A549 (cell line): ENCODE measurements around the gene MAG. TPM values are rescaled to one million over a fixed set of nuclear protein-coding genes. Genes with fewer than 3 reads are reported as not detected.

Experiments used
- ATAC-seq, 2 experiments: fragments of 200-7000 bp in 1 of 2; fragments of >200 bp in 1 of 2; cut with Nextera tagmentation in 1 of 2; cut with Tn5 transposase in 1 of 2; 3 replicates each; pipeline versions ENCODE4 v1.8.0 to v1.9.1; 2018 to 2020; ENCODE audit warnings: mild to moderate bottlenecking in 1 of 2, moderate library complexity in 1 of 2
- CTCF ChIA-PET: fragments of 300-600 bp; sonication (Branson Sonifier 250); formaldehyde crosslinking; extraction: SDS; loops from one replicate; lab custom pipeline; 2021; ENCODE audit warnings: antibody characterized with exemption, inconsistent platforms; lab: Yijun Ruan, JAX
- POLR2A ChIA-PET: fragments of 350-600 bp; formaldehyde crosslinking; extraction: SDS; loops from one replicate; lab custom pipeline; 2021; ENCODE audit warnings: antibody characterized with exemption, inconsistent platforms; lab: Yijun Ruan, JAX
- DNase-seq, 2 experiments: peaks; one replicate each; pipeline versions ENCODE4 v3.0.0 to v3.0.0-alpha.2; 2011 to 2016; ENCODE audit warnings: low read depth in 1 of 2, low spot score in 1 of 2
- FAIRE-seq: peaks from 2 replicates; lab custom pipeline; 2011; peaks lifted over from hg19 to GRCh38; lab: Jason Lieb, UNC
- H3K27ac ChIP-seq, 2 experiments: fragments of >200 bp; sonication (Bioruptor Twin); formaldehyde crosslinking; 3 replicates each; pipeline ENCODE4 v1.5.1; 2016 to 2017
- H3K4me1 ChIP-seq: fragments of >200 bp; sonication (Bioruptor Twin); formaldehyde crosslinking; 3 replicates; pipeline ENCODE4 v1.6.1; 2016
- H3K4me2 ChIP-seq: fragments of >200 bp; sonication (Bioruptor Twin); formaldehyde crosslinking; 3 replicates; pipeline ENCODE4 v1.6.1; 2016
- H3K4me3 ChIP-seq: fragments of >200 bp; sonication (Bioruptor Twin); formaldehyde crosslinking; 3 replicates; pipeline ENCODE4 v1.5.1; 2016
- H3K9me3 ChIP-seq: fragments of >200 bp; sonication (Bioruptor Twin); formaldehyde crosslinking; 3 replicates; pipeline ENCODE4 v1.6.1; 2016
- CBX2 ChIP-seq: fragments of 200-600 bp; sonication (generic); IDR thresholded peaks from 2 replicates; pipeline ENCODE4 v1.6.1; 2016; ENCODE audit warnings: low read depth, mild to moderate bottlenecking, borderline replicate concordance
- CHD2 ChIP-seq: fragments of 150-350 bp; IDR thresholded peaks from 2 replicates; pipeline ENCODE4 v1.6.1; 2014; ENCODE audit warnings: low read length; ENCODE audit not compliant: partially characterized antibody
- EP300 ChIP-seq, 2 experiments: fragments of >200 bp; sonication (Bioruptor Twin); formaldehyde crosslinking; IDR thresholded peaks; 2 replicates in 1 of 2; 3 replicates in 1 of 2; pipeline ENCODE4 v1.6.1; 2016 to 2017
- FOSB ChIP-seq: fragments of 250-450 bp; sonication (Bioruptor Pico); IDR thresholded peaks from 2 replicates; pipeline ENCODE4 v1.5.0; 2020; ENCODE audit warnings: mild to moderate bottlenecking, moderate library complexity
- FOXS1 ChIP-seq: fragments of 250-450 bp; sonication (Bioruptor Pico); IDR thresholded peaks from 2 replicates; pipeline ENCODE4 v1.5.0; 2020; ENCODE audit warnings: mild to moderate bottlenecking, moderate library complexity
- HDAC2 ChIP-seq: fragments of 200-600 bp; sonication (generic); IDR thresholded peaks from 2 replicates; pipeline ENCODE4 v1.6.1; 2016
- HMGXB4 ChIP-seq: fragments of 250-450 bp; sonication (Bioruptor Pico); IDR thresholded peaks from 2 replicates; pipeline ENCODE4 v1.5.0; 2021; ENCODE audit warnings: mild to moderate bottlenecking, moderate library complexity, borderline replicate concordance
- HOXB13 ChIP-seq: fragments of 250-450 bp; sonication (Bioruptor Pico); IDR thresholded peaks from 2 replicates; pipeline ENCODE4 v1.5.0; 2020; ENCODE audit warnings: low read depth, mild to moderate bottlenecking, moderate library complexity
- HOXB5 ChIP-seq: fragments of 250-450 bp; sonication (Bioruptor Pico); IDR thresholded peaks from 2 replicates; pipeline ENCODE4 v1.5.0; 2020; ENCODE audit warnings: mild to moderate bottlenecking, moderate library complexity
- JUNB ChIP-seq: fragments of >200 bp; sonication (Bioruptor Twin); formaldehyde crosslinking; IDR thresholded peaks from 2 replicates; pipeline ENCODE4 v1.6.1; 2016
- KDM5A ChIP-seq: fragments of 200-600 bp; sonication (generic); IDR thresholded peaks from 2 replicates; pipeline ENCODE4 v1.6.1; 2016; ENCODE audit warnings: antibody characterized with exemption, mild to moderate bottlenecking
- MAZ ChIP-seq: fragments of 150-350 bp; IDR thresholded peaks from 2 replicates; pipeline ENCODE4 v1.6.1; 2014; ENCODE audit warnings: antibody characterized with exemption, low read depth, low read length, borderline replicate concordance
- NR3C1 ChIP-seq: fragments of >200 bp; sonication (Bioruptor Twin); formaldehyde crosslinking; IDR thresholded peaks from 3 replicates; pipeline ENCODE4 v1.6.1; 2017
- PHF8 ChIP-seq: fragments of 200-600 bp; sonication (generic); IDR thresholded peaks from 2 replicates; pipeline ENCODE4 v1.6.1; 2016; ENCODE audit warnings: low read depth, mild to moderate bottlenecking, antibody characterized with exemption, moderate library complexity, borderline replicate concordance
- POLR2A ChIP-seq: IDR thresholded peaks from 2 replicates; pipeline ENCODE4 v1.6.1; 2012; ENCODE audit warnings: mild to moderate bottlenecking, low read length
- RARB ChIP-seq: fragments of 250-450 bp; sonication (Bioruptor Pico); IDR thresholded peaks from 2 replicates; pipeline ENCODE4 v1.8.0; 2021; ENCODE audit warnings: mild to moderate bottlenecking, moderate library complexity
- RFX5 ChIP-seq: fragments of 450-650 bp; IDR thresholded peaks from 2 replicates; pipeline ENCODE4 v1.7.1; 2014; ENCODE audit warnings: antibody characterized with exemption, mild to moderate bottlenecking, moderate library complexity
- SMC3 ChIP-seq: fragments of >200 bp; sonication (Bioruptor Twin); formaldehyde crosslinking; IDR thresholded peaks from 3 replicates; pipeline ENCODE4 v1.6.1; 2018; ENCODE audit warnings: inconsistent platforms
- SREBF2 ChIP-seq: fragments of 450-650 bp; IDR thresholded peaks from 2 replicates; pipeline ENCODE4 v1.6.1; 2014; ENCODE audit warnings: mild to moderate bottlenecking, moderate library complexity
- TFCP2L1 ChIP-seq: fragments of 250-450 bp; sonication (Bioruptor Pico); IDR thresholded peaks from 2 replicates; pipeline ENCODE4 v1.5.0; 2021; ENCODE audit warnings: mild to moderate bottlenecking
- ZSCAN20 ChIP-seq: fragments of 250-450 bp; sonication (Bioruptor Pico); IDR thresholded peaks from 2 replicates; pipeline ENCODE4 v1.8.0; 2022; ENCODE audit warnings: mild to moderate bottlenecking, moderate library complexity
- WGBS: methylation state at CpG from one replicate; pipeline ENCODE4 v1.1.6; 2017; ENCODE audit errors: missing lambda C conversion rate; 5-methylcytosine and 5-hydroxymethylcytosine counted together
- polyA plus RNA-seq, 4 experiments: library from polyadenylated mRNA; depleted of rRNA in 3 of 4; stranded (reverse); fragments of >200 nt; fragmentation: RNase III in 1 of 4; extraction: RNeasy Plus Mini Kit Qiagen cat#74134 plus additional on column Dnase treatment in 1 of 4; gene quantifications; 2 replicates in 3 of 4; 3 replicates in 1 of 4; pipeline ENCODE4 v1.2.3, GENCODE V29; 2011 to 2017
- TF ChIP-seq, protein P1 (sequence below): fragments of 150-350 bp; IDR thresholded peaks from 2 replicates; pipeline ENCODE4 v1.6.1; 2014; ENCODE audit warnings: low read depth, mild to moderate bottlenecking, low read length
- TF ChIP-seq, protein P2 (sequence below): IDR thresholded peaks from 2 replicates; pipeline ENCODE4 v1.6.1; 2012
- TF ChIP-seq, protein P3 (sequence below): fragments of >200 bp; sonication (Bioruptor Twin); formaldehyde crosslinking; IDR thresholded peaks from 3 replicates; pipeline ENCODE4 v1.6.1; 2016

The MAG gene
- polyA plus RNA-seq, 2 of the 4 experiments (the other 2 are of a cell fraction): not detected

GRCh38 chr19:35310811-35311465 is 19.0 kb downstream of the MAG start:
- H3K9me3 ChIP-seq: no peaks in the 10 kb centered on the region
- no peak overlapping the region for H3K4me3 ChIP-seq
- DNase-seq (no peak), ATAC-seq (peak in 1 of 2 experiments; percentile 18; a peak in 2 of 6 replicates), FAIRE-seq (no peak)
- WGBS: 79% methylated on average over 10 of the region's 10 CpGs
- H3K4me1 ChIP-seq: no peaks in the 10 kb centered on the region; the same call in 2 of the 3 replicates
- ChIA-PET POLR2A (interaction anchor here (0.6 kb wide), 1 partner anchor 109 kb away, joined by 7 read pairs; no protein-coding TSS in a partner anchor), CTCF (interaction anchor here (0.8 to 4.1 kb wide), 4 partner anchors 26 to 184 kb away, joined by 3 to 19 read pairs (median 6); no protein-coding TSS in a partner anchor)
- TF ChIP-seq MAZ: no peak
- TF ChIP-seq JUNB: no peak
- TF ChIP-seq, protein P1, sequence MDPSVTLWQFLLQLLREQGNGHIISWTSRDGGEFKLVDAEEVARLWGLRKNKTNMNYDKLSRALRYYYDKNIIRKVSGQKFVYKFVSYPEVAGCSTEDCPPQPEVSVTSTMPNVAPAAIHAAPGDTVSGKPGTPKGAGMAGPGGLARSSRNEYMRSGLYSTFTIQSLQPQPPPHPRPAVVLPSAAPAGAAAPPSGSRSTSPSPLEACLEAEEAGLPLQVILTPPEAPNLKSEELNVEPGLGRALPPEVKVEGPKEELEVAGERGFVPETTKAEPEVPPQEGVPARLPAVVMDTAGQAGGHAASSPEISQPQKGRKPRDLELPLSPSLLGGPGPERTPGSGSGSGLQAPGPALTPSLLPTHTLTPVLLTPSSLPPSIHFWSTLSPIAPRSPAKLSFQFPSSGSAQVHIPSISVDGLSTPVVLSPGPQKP: no peak
- no peak for TF ChIP-seq CHD2
- TF ChIP-seq EP300 (IDR thresholded peaks at IDR 0.05): no peak
- no peak for TF ChIP-seq RFX5
- no peak for TF ChIP-seq HMGXB4
- no peak for TF ChIP-seq NR3C1
- no peak for TF ChIP-seq HDAC2
- TF ChIP-seq, protein P2, sequence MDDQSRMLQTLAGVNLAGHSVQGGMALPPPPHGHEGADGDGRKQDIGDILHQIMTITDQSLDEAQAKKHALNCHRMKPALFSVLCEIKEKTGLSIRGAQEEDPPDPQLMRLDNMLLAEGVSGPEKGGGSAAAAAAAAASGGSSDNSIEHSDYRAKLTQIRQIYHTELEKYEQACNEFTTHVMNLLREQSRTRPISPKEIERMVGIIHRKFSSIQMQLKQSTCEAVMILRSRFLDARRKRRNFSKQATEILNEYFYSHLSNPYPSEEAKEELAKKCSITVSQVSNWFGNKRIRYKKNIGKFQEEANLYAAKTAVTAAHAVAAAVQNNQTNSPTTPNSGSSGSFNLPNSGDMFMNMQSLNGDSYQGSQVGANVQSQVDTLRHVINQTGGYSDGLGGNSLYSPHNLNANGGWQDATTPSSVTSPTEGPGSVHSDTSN: no peak
- TF ChIP-seq FOXS1 (CRISPR knock-in tag): no peak
- no peak for TF ChIP-seq CBX2
- TF ChIP-seq TFCP2L1 (CRISPR knock-in tag): no peak
- no peak for TF ChIP-seq RARB
- TF ChIP-seq, protein P3, sequence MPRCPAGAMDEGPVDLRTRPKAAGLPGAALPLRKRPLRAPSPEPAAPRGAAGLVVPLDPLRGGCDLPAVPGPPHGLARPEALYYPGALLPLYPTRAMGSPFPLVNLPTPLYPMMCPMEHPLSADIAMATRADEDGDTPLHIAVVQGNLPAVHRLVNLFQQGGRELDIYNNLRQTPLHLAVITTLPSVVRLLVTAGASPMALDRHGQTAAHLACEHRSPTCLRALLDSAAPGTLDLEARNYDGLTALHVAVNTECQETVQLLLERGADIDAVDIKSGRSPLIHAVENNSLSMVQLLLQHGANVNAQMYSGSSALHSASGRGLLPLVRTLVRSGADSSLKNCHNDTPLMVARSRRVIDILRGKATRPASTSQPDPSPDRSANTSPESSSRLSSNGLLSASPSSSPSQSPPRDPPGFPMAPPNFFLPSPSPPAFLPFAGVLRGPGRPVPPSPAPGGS: no peak
- no peak for TF ChIP-seq SMC3
- TF ChIP-seq SREBF2: no peak
- no peak for TF ChIP-seq KDM5A
- TF ChIP-seq ZSCAN20: no peak
- TF ChIP-seq HOXB5: no peak
- no peak overlapping the region for H3K27ac ChIP-seq
- H3K4me2 ChIP-seq: no peak overlapping the region

GRCh38 chr19:35311901-35312665 is 20.1 kb downstream of the MAG start:
- POLR2A ChIA-PET: no interaction called here

More at GRCh38 chr19:35311901-35312665, 20.1 kb downstream of the MAG start:
- CTCF ChIA-PET: interaction anchor here (0.8 to 4.5 kb wide), 6 partner anchors 25 to 183 kb away, joined by 3 to 22 read pairs (median 5); no protein-coding TSS in a partner anchor
- FAIRE-seq (no peak), DNase-seq (no peak), ATAC-seq (no peak; a peak in 2 of 6 replicates)
- Histone ChIP-seq H3K9me3 (no peaks in the 10 kb centered on the region), H3K27ac (no peak overlapping the region), H3K4me2 (no peak overlapping the region), H3K4me1 (no peaks in the 10 kb centered on the region; the same call in 2 of the 3 replicates), H3K4me3 (no peak overlapping the region)
- WGBS: 73% methylated on average over 21 of the region's 21 CpGs
- TF ChIP-seq HOXB13 (CRISPR knock-in tag): no peak
- TF ChIP-seq POLR2A: no peak
- no peak for TF ChIP-seq MAZ
- no peak for TF ChIP-seq PHF8
- TF ChIP-seq CBX2: no peak
- TF ChIP-seq FOSB: no peak
